DOHH2 (cell line): ENCODE data around the gene CARMIL1.
A peak's percentile ranks its signal among the peaks of the same experiment; 100 is the strongest.

Experiments
- H3F3A ChIP-seq: fragments of 200-600 bp; sonication (generic), shearing (Covaris generic); 2 replicates; pipeline ENCODE4 v1.6.0; 2016; ENCODE audit warnings: antibody characterized with exemption, mild to moderate bottlenecking; ENCODE audit not compliant: control insufficient read depth, insufficient read depth
- H3K27ac ChIP-seq: fragments of 200-600 bp; sonication (generic); 2 replicates; pipeline ENCODE4 v1.5.1; 2014; ENCODE audit warnings: low read depth, mild to moderate bottlenecking, low read length, moderate library complexity
- H3K27me3 ChIP-seq: fragments of 200-600 bp; sonication (generic); 2 replicates; pipeline ENCODE4 v1.6.1; 2014; ENCODE audit warnings: mild to moderate bottlenecking, low read length, mixed read lengths; ENCODE audit not compliant: control insufficient read depth
- H3K36me3 ChIP-seq: fragments of 200-600 bp; sonication (generic); 2 replicates; pipeline ENCODE4 v1.6.1; 2014; ENCODE audit warnings: mild to moderate bottlenecking, low read length, moderate library complexity, mixed read lengths; ENCODE audit not compliant: control insufficient read depth
- H3K4me1 ChIP-seq: fragments of 200-600 bp; sonication (generic); 2 replicates; pipeline ENCODE4 v1.6.1; 2014; ENCODE audit warnings: mild to moderate bottlenecking, low read length, mixed read lengths; ENCODE audit not compliant: control insufficient read depth
- H3K4me2 ChIP-seq: fragments of 200-600 bp; sonication (generic); 2 replicates; pipeline ENCODE4 v1.6.0; 2014; ENCODE audit warnings: mild to moderate bottlenecking, low read length, moderate library complexity
- H3K4me3 ChIP-seq: fragments of 200-600 bp; sonication (generic); 2 replicates; pipeline ENCODE4 v1.5.1; 2014; ENCODE audit warnings: mild to moderate bottlenecking, low read length, mixed read lengths
- H3K79me2 ChIP-seq: fragments of 200-600 bp; sonication (generic); 2 replicates; pipeline ENCODE4 v1.6.1; 2014; ENCODE audit warnings: mild to moderate bottlenecking, low read length, mixed read lengths; ENCODE audit not compliant: control insufficient read depth
- H3K9me2 ChIP-seq: fragments of 200-600 bp; sonication (generic); replicated peaks from 2 replicates; pipeline ENCODE4 v1.6.1; 2014; ENCODE audit warnings: mild to moderate bottlenecking, low read length, mixed read lengths; ENCODE audit not compliant: control insufficient read depth
- H3K9me3 ChIP-seq: fragments of 200-600 bp; sonication (generic); 2 replicates; pipeline ENCODE4 v1.6.1; 2014; ENCODE audit warnings: antibody characterized with exemption, low read length, mixed read lengths; ENCODE audit not compliant: control insufficient read depth, insufficient read depth
- H4K20me1 ChIP-seq: fragments of 200-600 bp; sonication (generic); 2 replicates; pipeline ENCODE4 v1.6.0; 2014; ENCODE audit warnings: low read depth, mild to moderate bottlenecking, antibody characterized with exemption, low read length, moderate library complexity; ENCODE audit not compliant: control insufficient read depth, insufficient read depth
- CTCF ChIP-seq: fragments of 200-600 bp; sonication (generic); IDR thresholded peaks from one replicate; pipeline ENCODE4 v1.5.1; 2014; ENCODE audit warnings: antibody characterized with exemption, mild to moderate bottlenecking, low read depth, low read length; ENCODE audit not compliant: poor library complexity, severe bottlenecking
- EZH2phosphoT487 ChIP-seq: fragments of 200-600 bp; sonication (generic); IDR thresholded peaks from 2 replicates; pipeline ENCODE4 v1.6.1; 2017; ENCODE audit warnings: borderline replicate concordance, mild to moderate bottlenecking, antibody characterized with exemption, low read length, moderate library complexity, mixed read lengths

Gene CARMIL1

DNA sequence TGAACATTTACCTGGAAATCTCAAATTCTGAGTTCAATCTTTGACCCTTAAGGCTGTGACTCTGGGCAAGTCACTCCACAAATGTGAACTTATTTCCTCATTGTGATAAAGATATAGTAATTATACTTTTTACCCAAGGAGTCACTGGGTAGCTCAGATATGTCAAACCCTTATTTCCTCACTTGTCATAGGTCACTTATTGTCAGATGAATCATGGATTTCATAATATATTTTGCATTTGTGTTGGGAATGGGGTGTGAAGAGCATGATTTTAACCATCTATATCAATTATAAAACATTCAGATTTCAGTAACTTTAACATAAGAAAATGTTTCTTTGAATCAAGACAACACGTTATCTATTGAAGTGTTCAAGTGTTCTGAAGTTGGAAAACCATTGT lies 3.7 kb upstream of the CARMIL1 start:
- Histone ChIP-seq H3K4me2 (peak overlapping the region; percentile 16; the same call in 1 of the 2 replicates), H3K79me2 (peaks cover 11% of the 10 kb centered on the region), H4K20me1 (no peaks in the 10 kb centered on the region), H3K36me3 (peaks cover 2% of the 10 kb centered on the region; the same call in 1 of the 2 replicates), H3K4me3 (no peak overlapping the region), H3K9me2 (no peaks in the 10 kb centered on the region), H3K4me1 (peaks cover 42% of the 10 kb centered on the region), H3K27me3 (no peaks in the 10 kb centered on the region), H3F3A (peaks cover 16% of the 10 kb centered on the region), H3K9me3 (no peaks in the 10 kb centered on the region), H3K27ac (no peak overlapping the region)
- no peak for TF ChIP-seq CTCF

- Histone ChIP-seq H3K27me3 (no peaks in the 10 kb centered on the region), H3K4me1 (peaks cover 46% of the 10 kb centered on the region), H3K4me2 (peak overlapping the region; percentile 98), H3K4me3 (peak overlapping the region; percentile 94), H3K36me3 (peaks cover 2% of the 10 kb centered on the region; the same call in 1 of the 2 replicates), H3K9me2 (no peaks in the 10 kb centered on the region), H4K20me1 (no peaks in the 10 kb centered on the region), H3K79me2 (peaks cover 16% of the 10 kb centered on the region), H3K27ac (peak overlapping the region; percentile 36), H3F3A (peaks cover 18% of the 10 kb centered on the region), H3K9me3 (no peaks in the 10 kb centered on the region)
- no peak for TF ChIP-seq EZH2phosphoT487
- no peak for TF ChIP-seq CTCF
These were observed 1.8 kb upstream of the CARMIL1 start for GRCh38 chr6:25277386-25277785.

- peak overlapping the region; percentile 98 for H3K4me2 ChIP-seq
- H3K27me3 ChIP-seq = no peaks in the 10 kb centered on the region
- H3K4me1 ChIP-seq = peaks cover 46% of the 10 kb centered on the region
- H3K36me3 ChIP-seq = peaks cover 2% of the 10 kb centered on the region; the same call in 1 of the 2 replicates
- H3K4me3 ChIP-seq = peak overlapping the region; percentile 94
- no peaks in the 10 kb centered on the region for H3K9me2 ChIP-seq
- TF ChIP-seq EZH2phosphoT487 (no peak), CTCF (no peak)
- H3K79me2 ChIP-seq = peaks cover 19% of the 10 kb centered on the region
- H3F3A ChIP-seq = peaks cover 18% of the 10 kb centered on the region
- no peaks in the 10 kb centered on the region for H3K9me3 ChIP-seq
- H3K27ac ChIP-seq = peak overlapping the region; percentile 36
- H4K20me1 ChIP-seq = no peaks in the 10 kb centered on the region
These were observed 1.3 kb upstream of the CARMIL1 start for GRCh38 chr6:25277857-25278256.
